Measurements from ENCODE around the gene ADGRD2.

- TF ChIP-seq POLR2AphosphoS5 (IDR thresholded peaks at IDR 0.05) = no peak
- TF ChIP-seq CTCF (IDR thresholded peaks at IDR 0.05) = no peak
- TF ChIP-seq POLR2A (IDR thresholded peaks at IDR 0.05) = no peak
- TF ChIP-seq EP300 (IDR thresholded peaks at IDR 0.05) = no peak
Measured at GRCh38 chr9:124486778-124487259, 36.6 kb downstream of the ADGRD2 start.
